Loucy (cell line): ENCODE measurements around the gene SOS1.

Experiments used
- H2AFZ ChIP-seq: fragments of 200-600 bp; sonication (generic); 2 replicates; pipeline ENCODE4 v1.6.0; 2016; ENCODE audit warnings: antibody characterized with exemption, mild to moderate bottlenecking, low read length, moderate library complexity
- H3F3A ChIP-seq: fragments of 200-600 bp; 2 replicates; pipeline ENCODE4 v1.6.0; 2016; ENCODE audit warnings: antibody characterized with exemption, low read depth, mild to moderate bottlenecking
- H3K27me3 ChIP-seq: fragments of 200-600 bp; sonication (generic); 2 replicates; pipeline ENCODE4 v1.6.1; 2014; ENCODE audit warnings: low read length, mild to moderate bottlenecking; ENCODE audit not compliant: insufficient read depth, poor library complexity, severe bottlenecking
- H3K36me3 ChIP-seq: fragments of 200-600 bp; sonication (generic); 2 replicates; pipeline ENCODE4 v1.6.1; 2016; ENCODE audit warnings: low read length; ENCODE audit not compliant: insufficient read depth
- H3K4me1 ChIP-seq: fragments of 200-600 bp; sonication (generic); 2 replicates; pipeline ENCODE4 v1.5.1; 2014; ENCODE audit warnings: low read length, mild to moderate bottlenecking; ENCODE audit not compliant: insufficient read depth, poor library complexity, severe bottlenecking
- H3K4me2 ChIP-seq: fragments of 200-600 bp; sonication (generic); 2 replicates; pipeline ENCODE4 v1.6.0; 2014; ENCODE audit warnings: antibody characterized with exemption, low read length, low read depth, mild to moderate bottlenecking; ENCODE audit not compliant: poor library complexity, severe bottlenecking
- H3K4me3 ChIP-seq: fragments of 200-600 bp; sonication (generic); 2 replicates; pipeline ENCODE4 v1.5.1; 2014; ENCODE audit warnings: low read length, mild to moderate bottlenecking, mixed read lengths; ENCODE audit not compliant: poor library complexity, severe bottlenecking
- H3K79me2 ChIP-seq: fragments of 200-600 bp; sonication (generic); 2 replicates; pipeline ENCODE4 v1.6.1; 2014; ENCODE audit warnings: low read length; ENCODE audit not compliant: insufficient read depth
- H3K9ac ChIP-seq: fragments of 200-600 bp; sonication (generic); 2 replicates; pipeline ENCODE4 v1.6.0; 2014; ENCODE audit warnings: mild to moderate bottlenecking, low read depth, low read length, moderate library complexity; ENCODE audit not compliant: poor library complexity, severe bottlenecking
- H3K9me2 ChIP-seq: fragments of 200-600 bp; sonication (generic); replicated peaks from 2 replicates; pipeline ENCODE4 v1.6.1; 2016; ENCODE audit warnings: low read depth, low read length, mixed read lengths
- H3K9me3 ChIP-seq: fragments of 200-600 bp; sonication (generic); 2 replicates; pipeline ENCODE4 v1.6.1; 2014; ENCODE audit warnings: mild to moderate bottlenecking, antibody characterized with exemption, low read length, low read depth; ENCODE audit not compliant: insufficient read depth
- H4K20me1 ChIP-seq: fragments of 200-600 bp; sonication (generic); 2 replicates; pipeline ENCODE4 v1.6.0; 2014; ENCODE audit warnings: antibody characterized with exemption, low read length, mild to moderate bottlenecking; ENCODE audit not compliant: insufficient read depth, poor library complexity, severe bottlenecking
- EZH2phosphoT487 ChIP-seq: fragments of 200-600 bp; IDR thresholded peaks from 2 replicates; pipeline ENCODE4 v1.6.1; 2018; ENCODE audit warnings: antibody characterized with exemption, mild to moderate bottlenecking, moderate library complexity, borderline replicate concordance
- TF ChIP-seq, protein P1 (sequence below): fragments of 200-600 bp; sonication (generic); conservative IDR thresholded peaks from 2 replicates; pipeline ENCODE4 v1.5.1; 2014; ENCODE audit warnings: mild to moderate bottlenecking, antibody characterized with exemption, low read length

SOS1 gene

DNA sequence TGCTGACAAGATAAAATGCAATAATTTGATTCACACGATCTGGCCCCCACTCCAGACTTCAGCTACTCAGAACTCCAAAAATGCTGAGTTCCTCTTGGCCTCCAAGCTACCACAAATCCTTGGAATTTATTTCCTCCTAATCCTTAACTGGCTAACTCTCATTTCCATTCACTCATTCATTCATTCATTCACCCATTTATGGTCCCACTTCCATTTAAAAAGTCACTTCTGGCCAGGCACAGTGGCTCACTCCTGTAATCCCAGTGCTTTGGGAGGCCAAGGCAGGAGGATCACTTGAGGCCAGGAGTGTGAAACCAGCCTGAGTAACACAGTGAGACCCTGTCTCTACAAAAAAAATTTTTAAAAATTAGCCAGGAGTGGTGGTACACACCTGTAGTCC, 12.5 kb downstream of the SOS1 start:
- peaks cover 6% of the 10 kb centered on the region; the same call in 1 of the 2 replicates for H3K36me3 ChIP-seq
- H3K4me1 ChIP-seq, result peaks cover 23% of the 10 kb centered on the region
- no peak overlapping the region for H3K4me3 ChIP-seq
- no peaks in the 10 kb centered on the region for H3F3A ChIP-seq
- no peaks in the 10 kb centered on the region for H3K27me3 ChIP-seq
- no peaks in the 10 kb centered on the region for H3K9me3 ChIP-seq
- H3K9me2 ChIP-seq, result no peaks in the 10 kb centered on the region
- peak overlapping the region; percentile 14 for H3K4me2 ChIP-seq
- H2AFZ ChIP-seq, result no peak overlapping the region
- peaks cover 97% of the 10 kb centered on the region for H3K79me2 ChIP-seq
- no peak overlapping the region for H3K9ac ChIP-seq
- H4K20me1 ChIP-seq, result peaks cover 51% of the 10 kb centered on the region
- TF ChIP-seq, protein P1, sequence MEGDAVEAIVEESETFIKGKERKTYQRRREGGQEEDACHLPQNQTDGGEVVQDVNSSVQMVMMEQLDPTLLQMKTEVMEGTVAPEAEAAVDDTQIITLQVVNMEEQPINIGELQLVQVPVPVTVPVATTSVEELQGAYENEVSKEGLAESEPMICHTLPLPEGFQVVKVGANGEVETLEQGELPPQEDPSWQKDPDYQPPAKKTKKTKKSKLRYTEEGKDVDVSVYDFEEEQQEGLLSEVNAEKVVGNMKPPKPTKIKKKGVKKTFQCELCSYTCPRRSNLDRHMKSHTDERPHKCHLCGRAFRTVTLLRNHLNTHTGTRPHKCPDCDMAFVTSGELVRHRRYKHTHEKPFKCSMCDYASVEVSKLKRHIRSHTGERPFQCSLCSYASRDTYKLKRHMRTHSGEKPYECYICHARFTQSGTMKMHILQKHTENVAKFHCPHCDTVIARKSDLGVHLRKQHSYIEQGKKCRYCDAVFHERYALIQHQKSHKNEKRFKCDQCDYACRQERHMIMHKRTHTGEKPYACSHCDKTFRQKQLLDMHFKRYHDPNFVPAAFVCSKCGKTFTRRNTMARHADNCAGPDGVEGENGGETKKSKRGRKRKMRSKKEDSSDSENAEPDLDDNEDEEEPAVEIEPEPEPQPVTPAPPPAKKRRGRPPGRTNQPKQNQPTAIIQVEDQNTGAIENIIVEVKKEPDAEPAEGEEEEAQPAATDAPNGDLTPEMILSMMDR, result no peak
- TF ChIP-seq EZH2phosphoT487, result no peak

- Histone ChIP-seq H3K4me3 (no peak overlapping the region), H3F3A (no peaks in the 10 kb centered on the region), H3K36me3 (peaks cover 6% of the 10 kb centered on the region; the same call in 1 of the 2 replicates), H4K20me1 (peaks cover 55% of the 10 kb centered on the region), H3K4me1 (peaks cover 23% of the 10 kb centered on the region), H3K9ac (no peak overlapping the region), H3K79me2 (peaks cover 97% of the 10 kb centered on the region), H3K9me2 (no peaks in the 10 kb centered on the region), H3K27me3 (no peaks in the 10 kb centered on the region), H2AFZ (no peak overlapping the region), H3K9me3 (no peaks in the 10 kb centered on the region), H3K4me2 (peak overlapping the region; percentile 14)
- TF ChIP-seq EZH2phosphoT487, result no peak
- TF ChIP-seq, protein P1, result no peak
These were observed 13.1 kb downstream of the SOS1 start for GRCh38 chr2:39107724-39108273.

DNA sequence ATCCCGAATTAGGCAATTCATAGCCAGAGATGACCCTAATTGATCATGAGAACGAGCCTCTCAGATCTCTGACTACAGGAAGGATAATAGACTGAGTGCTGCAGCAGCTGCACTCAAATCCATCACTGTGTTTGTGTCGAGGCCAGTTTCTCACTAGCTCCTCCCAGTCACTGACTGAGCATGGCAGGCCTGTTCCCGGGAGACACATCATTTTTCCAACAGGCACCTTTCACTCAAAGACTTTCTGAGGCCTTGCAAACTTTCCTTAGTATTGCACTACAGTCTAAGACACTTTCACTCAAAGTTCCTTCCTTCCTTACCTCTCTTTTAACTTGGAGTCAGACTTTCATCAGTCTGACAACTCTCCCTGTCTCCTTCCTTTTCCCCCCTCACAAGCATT, 13.7 kb downstream of the SOS1 start:
- no peak for TF ChIP-seq EZH2phosphoT487
- TF ChIP-seq, protein P1, result no peak
- no peaks in the 10 kb centered on the region for H3K9me3 ChIP-seq
- no peak overlapping the region for H3K9ac ChIP-seq
- peaks cover 23% of the 10 kb centered on the region for H3K4me1 ChIP-seq
- H3K36me3 ChIP-seq, result 0 out of 2 replicates have a peak, but pooled peaks cover 2% of the 10 kb centered on the region
- H3K4me2 ChIP-seq, result peak overlapping the region; percentile 14
- no peaks in the 10 kb centered on the region for H3K27me3 ChIP-seq
- H3K79me2 ChIP-seq, result peaks cover 97% of the 10 kb centered on the region
- no peaks in the 10 kb centered on the region for H3F3A ChIP-seq
- no peaks in the 10 kb centered on the region for H3K9me2 ChIP-seq
- H2AFZ ChIP-seq, result no peak overlapping the region
- no peak overlapping the region for H3K4me3 ChIP-seq
- peaks cover 50% of the 10 kb centered on the region for H4K20me1 ChIP-seq
